ENCODE measurements around the gene VPS9D1.

DNA sequence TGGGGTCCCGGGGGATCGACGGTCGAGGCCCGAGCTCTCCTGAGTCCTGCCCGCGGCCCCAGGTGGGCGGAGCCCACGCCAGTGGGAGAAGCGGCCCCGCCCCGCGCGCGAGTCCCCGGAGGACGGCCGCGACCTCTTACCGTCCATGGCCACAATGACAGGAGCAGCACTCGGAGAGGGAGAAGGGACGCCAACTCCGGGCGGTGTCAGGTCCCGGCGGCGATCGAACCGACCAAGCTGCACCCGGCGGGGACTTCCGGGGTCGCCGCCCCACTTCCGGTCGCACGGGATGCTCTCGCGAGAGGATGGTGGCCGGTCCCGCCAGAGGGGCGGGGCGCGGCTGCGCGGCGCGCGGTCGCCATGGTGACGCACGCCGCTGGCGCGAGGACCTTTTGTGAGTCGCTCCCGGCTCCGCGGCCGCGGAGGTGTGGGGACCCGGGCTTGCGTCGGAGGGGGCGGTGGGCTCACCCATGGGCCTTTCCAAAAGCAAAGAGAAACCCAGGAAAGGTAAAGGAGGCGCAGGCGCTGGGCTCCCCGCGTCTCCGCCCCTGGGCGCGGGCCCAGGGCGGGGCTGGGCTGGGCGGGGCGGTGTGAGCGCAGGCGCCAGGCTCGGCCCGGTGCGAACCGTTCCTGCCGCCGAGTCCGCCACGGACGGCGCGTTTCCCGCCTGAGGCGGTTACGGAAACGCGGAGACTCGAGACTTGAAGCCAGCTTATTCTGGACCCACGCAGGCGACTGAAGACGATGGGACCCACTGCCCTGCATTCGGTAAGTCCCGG lies 63.1 kb downstream of the VPS9D1 start, which contains the start of the genes CHMP1A and SPATA33:
- no peak for TF ChIP-seq EZH2 (IDR thresholded peaks at IDR 0.05; ENCODE audit: borderline replicate concordance, low read depth, low read length, severe bottlenecking)
- TF ChIP-seq, protein P1, sequence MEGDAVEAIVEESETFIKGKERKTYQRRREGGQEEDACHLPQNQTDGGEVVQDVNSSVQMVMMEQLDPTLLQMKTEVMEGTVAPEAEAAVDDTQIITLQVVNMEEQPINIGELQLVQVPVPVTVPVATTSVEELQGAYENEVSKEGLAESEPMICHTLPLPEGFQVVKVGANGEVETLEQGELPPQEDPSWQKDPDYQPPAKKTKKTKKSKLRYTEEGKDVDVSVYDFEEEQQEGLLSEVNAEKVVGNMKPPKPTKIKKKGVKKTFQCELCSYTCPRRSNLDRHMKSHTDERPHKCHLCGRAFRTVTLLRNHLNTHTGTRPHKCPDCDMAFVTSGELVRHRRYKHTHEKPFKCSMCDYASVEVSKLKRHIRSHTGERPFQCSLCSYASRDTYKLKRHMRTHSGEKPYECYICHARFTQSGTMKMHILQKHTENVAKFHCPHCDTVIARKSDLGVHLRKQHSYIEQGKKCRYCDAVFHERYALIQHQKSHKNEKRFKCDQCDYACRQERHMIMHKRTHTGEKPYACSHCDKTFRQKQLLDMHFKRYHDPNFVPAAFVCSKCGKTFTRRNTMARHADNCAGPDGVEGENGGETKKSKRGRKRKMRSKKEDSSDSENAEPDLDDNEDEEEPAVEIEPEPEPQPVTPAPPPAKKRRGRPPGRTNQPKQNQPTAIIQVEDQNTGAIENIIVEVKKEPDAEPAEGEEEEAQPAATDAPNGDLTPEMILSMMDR (IDR thresholded peaks at IDR 0.05; ENCODE audit: borderline replicate concordance, extremely low read depth, low read length, poor library complexity, severe bottlenecking) = no peak
